Common myeloid progenitor, CD34-positive (primary cell): ENCODE data around the gene ERVFRD-1.
"Not testable (repeated sequence)": the region's sequence is repeated elsewhere in the genome, so short reads cannot be mapped to it uniquely, and the experiment has no call there.

Experiments
- CTCF ChIA-PET: fragments of 350-600 bp; sonication (Branson Sonifier 250); formaldehyde crosslinking; loops from one replicate; lab custom pipeline; 2021; ENCODE audit warnings: antibody characterized with exemption; lab: Charles Lee
- POLR2A ChIA-PET: fragments of 350-600 bp; sonication (Branson Sonifier 250); formaldehyde crosslinking; loops from one replicate; lab custom pipeline; 2021; ENCODE audit warnings: antibody characterized with exemption; lab: Charles Lee
- DNase-seq, 3 donors: peaks; one replicate each; pipeline versions ENCODE4 v3.0.0 to v3.0.0-alpha.2; 2013
- H3K27ac ChIP-seq, 2 experiments: 1 replicate in 1 of 2; 2 replicates in 1 of 2; pipeline ENCODE4 v1.7.0; 2013; ENCODE audit warnings: inconsistent platforms in 2 of 2, low read length in 2 of 2, mild to moderate bottlenecking in 2 of 2, low read depth in 1 of 2, moderate library complexity in 1 of 2; ENCODE audit not compliant: severe bottlenecking in 2 of 2, insufficient read depth in 1 of 2, poor library complexity in 1 of 2
- H3K27me3 ChIP-seq, 5 experiments: replicated peaks in 2 of 5; 1 replicate in 3 of 5; 2 replicates in 2 of 5; pipeline versions ENCODE4 v1.6.1 to v1.7.0; 2013; ENCODE audit warnings: low read length in 4 of 5, mild to moderate bottlenecking in 2 of 5, moderate library complexity in 2 of 5, inconsistent platforms in 1 of 5; ENCODE audit not compliant: insufficient read depth in 5 of 5, control insufficient read depth in 4 of 5
- H3K36me3 ChIP-seq, 4 experiments: 1 replicate in 2 of 4; 2 replicates in 2 of 4; pipeline versions ENCODE4 v1.6.1 to v1.7.0; 2013; ENCODE audit warnings: low read length in 3 of 4, control low read depth in 1 of 4, mild to moderate bottlenecking in 1 of 4; ENCODE audit not compliant: control insufficient read depth in 4 of 4, insufficient read depth in 4 of 4
- H3K4me1 ChIP-seq, 4 experiments: 1 replicate in 3 of 4; 2 replicates in 1 of 4; pipeline versions ENCODE4 v1.6.1 to v1.7.1; 2013; ENCODE audit warnings: low read length in 3 of 4, mild to moderate bottlenecking in 3 of 4, control low read depth in 1 of 4, inconsistent platforms in 1 of 4, moderate library complexity in 1 of 4; ENCODE audit not compliant: control insufficient read depth in 4 of 4, insufficient read depth in 4 of 4; ENCODE audit errors: control extremely low read depth in 1 of 4
- H3K4me3 ChIP-seq, 7 experiments: 1 replicate in 4 of 7; 2 replicates in 3 of 7; pipeline versions ENCODE4 v1.5.1 to v1.7.0; 2013; ENCODE audit warnings: mild to moderate bottlenecking in 7 of 7, low read length in 6 of 7, moderate library complexity in 6 of 7, inconsistent platforms in 2 of 7, low read depth in 2 of 7, control low read depth in 1 of 7; ENCODE audit not compliant: insufficient read depth in 4 of 7, control insufficient read depth in 1 of 7; ENCODE audit errors: extremely low read depth in 1 of 7
- H3K9me3 ChIP-seq, 5 experiments: 1 replicate in 4 of 5; 2 replicates in 1 of 5; pipeline versions ENCODE4 v1.6.1 to v1.7.1; 2013; ENCODE audit warnings: low read length in 4 of 5, mild to moderate bottlenecking in 2 of 5, inconsistent platforms in 1 of 5, low read depth in 1 of 5, moderate library complexity in 1 of 5; ENCODE audit not compliant: control insufficient read depth in 4 of 5, insufficient read depth in 2 of 5; ENCODE audit errors: control extremely low read depth in 1 of 5
- WGBS: methylation state at CpG from one replicate; pipeline ENCODE4 v1.1.5; 2013; ENCODE audit not compliant: insufficient coverage; 5-methylcytosine and 5-hydroxymethylcytosine counted together

Gene ERVFRD-1

DNA sequence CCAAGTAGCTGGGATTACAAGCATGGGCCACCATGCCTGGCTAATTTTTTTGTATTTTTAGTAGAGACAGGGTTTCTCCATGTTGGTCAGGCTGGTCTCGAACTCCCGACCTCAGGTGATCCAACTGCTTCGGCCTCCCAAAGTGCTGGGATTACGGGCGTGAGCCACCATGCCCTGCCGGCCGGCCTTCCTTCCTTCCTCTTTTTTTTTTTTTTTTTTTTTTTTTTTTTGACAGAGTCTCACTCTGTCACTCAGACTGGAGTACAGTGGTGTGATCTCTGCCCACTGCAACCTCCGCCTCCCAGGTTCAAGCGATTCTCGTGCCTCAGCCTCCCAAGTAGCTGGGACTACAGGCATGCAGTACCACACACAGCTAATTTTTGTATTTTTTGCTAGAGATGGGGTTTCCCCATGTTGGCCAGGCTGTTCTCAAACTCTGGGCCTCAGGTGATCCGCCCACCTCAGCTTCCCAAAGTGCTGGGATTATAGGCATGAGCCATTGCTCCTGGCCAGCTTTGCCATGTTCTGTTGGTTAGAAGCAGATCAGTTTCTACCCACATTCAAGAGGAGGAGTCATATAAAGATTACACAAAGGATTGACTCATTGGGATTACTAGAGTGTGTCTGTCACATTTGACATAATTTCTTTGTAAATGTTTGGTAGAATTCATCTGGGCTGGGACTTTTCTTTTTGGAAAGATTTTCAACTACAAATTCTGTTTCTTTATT is 4.4 kb upstream of the ERVFRD-1 start:
- H3K9me3 ChIP-seq, H3K27me3 ChIP-seq, POLR2A ChIA-PET, H3K36me3 ChIP-seq, H3K27ac ChIP-seq, CTCF ChIA-PET, H3K4me3 ChIP-seq: not testable (repeated sequence)
- peak in 2 of 3 donors; percentile 10 to 26 for DNase-seq
- 68% methylated on average over 9 of the region's 11 CpGs for WGBS
- H3K4me1 ChIP-seq: peaks cover 2 to 12% (median 11%) of the 10 kb centered on the region in 4 experiments

DNA sequence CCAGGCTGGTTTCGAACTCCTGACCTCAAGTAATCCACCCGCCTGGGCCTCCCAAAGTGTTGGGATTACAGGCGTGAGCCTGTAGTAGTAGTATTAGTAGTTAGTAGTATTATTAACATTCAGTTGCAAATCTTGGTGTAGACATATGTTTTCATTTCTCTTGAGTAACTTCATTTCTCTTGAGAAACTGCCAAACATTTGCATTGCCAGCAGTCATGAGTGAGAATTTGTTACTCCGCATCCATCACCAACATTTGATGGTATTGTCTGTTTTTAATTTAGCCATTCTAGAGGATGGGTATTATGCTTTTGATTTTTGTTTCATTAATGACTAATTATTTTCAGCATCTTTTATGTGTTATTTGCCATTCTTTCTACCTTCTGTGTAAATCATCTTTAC is 1.5 kb upstream of the ERVFRD-1 start:
- no peak overlapping the region for H3K27ac ChIP-seq
- H3K27me3 ChIP-seq: no peaks in the 10 kb centered on the region
- H3K4me3 ChIP-seq: no peak overlapping the region
- peaks cover 2 to 13% (median 12%) of the 10 kb centered on the region in 4 experiments for H3K4me1 ChIP-seq
- ChIA-PET CTCF (interaction anchor here (1.3 to 2.8 kb wide), 2 partner anchors 11 to 17 kb away, joined by 3 to 9 read pairs; no protein-coding TSS in a partner anchor), POLR2A (no interaction called here)
- no peaks in the 10 kb centered on the region for H3K9me3 ChIP-seq
- no peak for DNase-seq
- WGBS: 93% methylated on average over 2 of the region's 4 CpGs
- H3K36me3 ChIP-seq: peaks cover 0 to 4% (median 0%) of the 10 kb centered on the region in 4 experiments

DNA sequence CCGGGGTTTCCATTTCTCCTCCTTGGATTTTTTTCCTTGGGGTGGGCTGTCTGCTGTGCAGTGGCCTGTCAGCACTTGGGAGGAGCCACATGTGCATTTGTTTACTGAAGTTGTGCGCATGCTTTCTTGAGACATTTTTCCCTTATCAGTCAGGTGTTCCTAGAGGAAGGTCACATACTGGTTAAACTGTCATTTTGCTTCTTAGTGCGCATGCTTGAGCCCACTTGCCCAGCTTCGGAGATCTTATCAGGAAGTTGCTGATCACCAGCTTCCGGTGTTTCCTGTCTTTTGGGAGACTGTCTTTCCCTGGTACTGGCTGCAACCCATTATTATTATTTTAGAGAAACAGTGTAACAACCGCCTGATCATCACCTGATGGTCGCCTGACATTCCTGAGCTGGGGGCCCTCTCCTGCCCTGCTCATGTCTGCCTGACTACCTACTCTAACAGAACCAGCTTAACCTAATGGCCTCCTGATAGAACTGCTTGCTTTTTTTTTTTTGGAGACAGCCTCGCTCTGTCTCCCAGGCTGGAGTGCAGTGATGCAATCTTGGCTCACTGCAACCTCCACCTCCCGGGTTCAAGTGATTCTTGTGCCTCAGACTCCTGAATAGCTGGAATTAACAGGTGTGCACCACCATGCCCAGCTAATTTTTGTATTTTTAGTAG is 378 bp upstream of the ERVFRD-1 start:
- H3K4me3 ChIP-seq: peak overlapping the region in 5 of 7 experiments; percentile 19 to 60 (median 27)
- 34% methylated on average over 8 of the region's 9 CpGs for WGBS
- CTCF ChIA-PET: interaction anchor here (1.3 to 2.8 kb wide), 2 partner anchors 10 to 16 kb away, joined by 3 to 9 read pairs; no protein-coding TSS in a partner anchor

DNA sequence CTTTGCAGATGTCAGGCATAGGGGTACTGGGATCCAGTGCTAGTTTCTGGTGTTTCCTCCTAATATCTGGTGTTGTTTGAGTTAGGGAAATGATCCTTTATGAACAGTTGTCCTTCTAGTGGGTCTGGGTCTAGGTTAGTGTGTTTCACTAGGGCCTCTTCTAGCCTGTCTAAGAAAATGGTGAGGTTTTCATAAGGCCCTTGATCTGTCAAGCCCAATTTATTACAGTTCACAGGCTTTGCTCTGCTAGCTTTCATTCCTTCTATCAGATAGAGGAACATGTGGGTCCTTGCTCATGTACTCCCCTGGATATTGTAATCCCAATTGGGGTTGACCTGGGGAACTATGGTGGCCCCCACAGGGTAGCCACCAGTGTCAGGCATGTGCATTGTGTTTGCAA is 2.8 kb downstream of the ERVFRD-1 start:
- no peak for DNase-seq
- Histone ChIP-seq H3K36me3 (peaks cover 0 to 9% (median 0%) of the 10 kb centered on the region in 4 experiments), H3K4me1 (peaks cover 2 to 13% (median 12%) of the 10 kb centered on the region in 4 experiments), H3K27me3 (no peaks in the 10 kb centered on the region), H3K9me3 (peaks cover 0 to 9% (median 0%) of the 10 kb centered on the region in 5 experiments), H3K4me3 (no peak overlapping the region), H3K27ac (no peak overlapping the region)
- CTCF ChIA-PET: interaction anchor here (1.1 kb wide), 1 partner anchor 35 kb away, joined by 4 read pairs; no protein-coding TSS in a partner anchor
- POLR2A ChIA-PET: no interaction called here

More for the DNA sequence above, 378 bp upstream of the ERVFRD-1 start:
- Histone ChIP-seq H3K9me3 (no peaks in the 10 kb centered on the region), H3K27ac (no peak overlapping the region), H3K27me3 (no peaks in the 10 kb centered on the region), H3K36me3 (peaks cover 0 to 6% (median 0%) of the 10 kb centered on the region in 4 experiments), H3K4me1 (peaks cover 2 to 13% (median 12%) of the 10 kb centered on the region in 4 experiments)
- peak; percentile 46 to 76 (median 69) for DNase-seq
- POLR2A ChIA-PET: interaction anchor here (0.6 kb wide), 1 partner anchor 329 kb away, joined by 4 read pairs; no protein-coding TSS in a partner anchor

DNA sequence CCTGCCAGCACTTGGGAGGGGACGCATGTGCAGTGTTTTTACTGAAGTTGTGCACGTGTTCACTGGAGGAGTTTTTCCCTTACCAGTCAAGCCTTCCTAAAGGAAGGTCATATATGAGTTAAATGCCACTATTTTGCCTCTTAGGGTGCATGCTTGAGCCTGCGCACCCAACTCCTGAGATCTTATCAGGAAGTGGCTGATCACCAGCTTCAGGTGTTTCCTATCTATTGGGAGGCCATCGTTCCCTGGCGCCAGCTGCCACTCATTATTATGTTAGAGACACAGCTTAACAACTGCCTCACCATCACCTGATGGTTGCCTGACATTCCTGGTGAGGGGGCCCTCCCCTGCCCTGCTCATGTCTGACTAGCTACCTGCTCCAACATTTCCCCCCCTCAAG is 8.5 kb downstream of the ERVFRD-1 start:
- WGBS: 52% methylated on average over 3 of the region's 5 CpGs

DNA sequence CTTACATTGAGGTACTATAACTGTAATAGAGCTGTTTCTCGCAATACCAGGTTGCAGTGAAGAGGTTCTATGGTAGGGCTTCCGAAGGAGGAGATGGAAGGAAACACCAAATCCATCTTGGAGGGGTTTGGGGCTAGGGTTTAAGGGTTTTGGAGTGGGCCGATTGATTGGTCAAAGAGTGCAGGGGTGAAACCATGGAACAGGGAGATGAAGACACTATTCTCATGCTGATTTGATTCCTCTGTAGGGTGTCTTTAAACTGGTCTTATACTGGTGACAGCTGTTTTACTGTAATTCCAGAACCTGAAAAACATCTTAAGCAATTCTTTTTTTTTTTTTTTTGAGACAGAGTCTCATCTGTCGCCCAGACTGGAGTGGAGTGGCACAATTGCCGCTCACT is 10.1 kb downstream of the ERVFRD-1 start:
- WGBS: 98% methylated on average over 5 of the region's 5 CpGs
- POLR2A ChIA-PET: no interaction called here
- DNase-seq: no peak
- no peaks in the 10 kb centered on the region for H3K27me3 ChIP-seq
- no peak overlapping the region for H3K27ac ChIP-seq
- H3K4me3 ChIP-seq: no peak overlapping the region
- CTCF ChIA-PET: interaction anchor here (1.6 kb wide), 1 partner anchor 10 kb away, joined by 9 read pairs; the partner anchor contains the start of gene ERVFRD-1
- peaks cover 0 to 18% (median 3%) of the 10 kb centered on the region in 5 experiments for H3K9me3 ChIP-seq
- H3K36me3 ChIP-seq: peaks cover 0 to 13% (median 2%) of the 10 kb centered on the region in 4 experiments
- peaks cover 0 to 6% (median 0%) of the 10 kb centered on the region in 4 experiments for H3K4me1 ChIP-seq

More for the DNA sequence above, 8.5 kb downstream of the ERVFRD-1 start:
- peaks cover 0 to 6% (median 0%) of the 10 kb centered on the region in 4 experiments for H3K4me1 ChIP-seq
- no peak for DNase-seq
- no peaks in the 10 kb centered on the region for H3K27me3 ChIP-seq
- ChIA-PET POLR2A (no interaction called here), CTCF (no interaction called here)
- peaks cover 0 to 13% (median 2%) of the 10 kb centered on the region in 4 experiments for H3K36me3 ChIP-seq
- H3K27ac ChIP-seq: no peak overlapping the region
- H3K4me3 ChIP-seq: no peak overlapping the region
- H3K9me3 ChIP-seq: peaks cover 0 to 18% (median 3%) of the 10 kb centered on the region in 5 experiments
